ENCODE measurements around the gene MAST4. TPM values are rescaled to one million over a fixed set of nuclear protein-coding genes. Genes with fewer than 3 reads are reported as not detected.

Gene MAST4
- total and polyA plus RNA-seq, 2 of the 13 experiments (the other 11 are each of a cell fraction or from before 2014, with no cell fraction given), result 3.4 to 3.7 TPM

GRCh38 chr5:66739951-66740350, 143.8 kb downstream of the MAST4 start:
- H3K4me3 ChIP-seq (replicated peaks in 1 of 3; ENCODE audit: insufficient read depth in 1 of 3, low read depth in 2 of 3, low read length in 3 of 3), result no peak overlapping the region
- no peak overlapping the region for H3K4me2 ChIP-seq (ENCODE audit: low read depth, low read length)
- H3K9ac ChIP-seq (ENCODE audit: insufficient read depth, low read depth, low read length), result no peak overlapping the region
- H2AFZ ChIP-seq (ENCODE audit: low read length), result no peak overlapping the region
- H3K36me3 ChIP-seq (replicated peaks in 1 of 2; ENCODE audit: control insufficient read depth in 1 of 2, insufficient read depth in 2 of 2, low read length in 2 of 2), result no peaks in the 10 kb centered on the region
- FAIRE-seq, result no peak
- H3K79me2 ChIP-seq (ENCODE audit: insufficient read depth, low read length), result no peaks in the 10 kb centered on the region
- peaks cover 0 to 8% of the 10 kb centered on the region in 2 experiments; a peak in 4 of 5 replicates for H3K27me3 ChIP-seq (ENCODE audit: control insufficient read depth in 1 of 2, insufficient read depth in 2 of 2, low read length in 2 of 2)
- BruUV-seq (replicated peaks), result no TSS peak
- WGBS (ENCODE audit: low lambda C conversion rate), result 4% methylated on average over 3 of the region's 3 CpGs
- no peak for ATAC-seq
- no peak for DNase-seq (ENCODE audit: low spot score)
- in situ Hi-C loops (cut with HindIII; ENCODE audit: extremely low pct_ligation_motif_present, low pct_unique_long_range_greater_than_20kb) (no loop called here), intact Hi-C loops (cut with micrococcal nuclease; ENCODE audit: unreplicated experiment) (no loop called here)
- H3K9me3 ChIP-seq (ENCODE audit: low read length), result no peaks in the 10 kb centered on the region
- ChIA-PET CTCF (ENCODE audit: low intra/inter-chr PET ratio, low total read pairs) (no interaction called here), POLR2A (no interaction called here)
- TF ChIP-seq, protein P1, sequence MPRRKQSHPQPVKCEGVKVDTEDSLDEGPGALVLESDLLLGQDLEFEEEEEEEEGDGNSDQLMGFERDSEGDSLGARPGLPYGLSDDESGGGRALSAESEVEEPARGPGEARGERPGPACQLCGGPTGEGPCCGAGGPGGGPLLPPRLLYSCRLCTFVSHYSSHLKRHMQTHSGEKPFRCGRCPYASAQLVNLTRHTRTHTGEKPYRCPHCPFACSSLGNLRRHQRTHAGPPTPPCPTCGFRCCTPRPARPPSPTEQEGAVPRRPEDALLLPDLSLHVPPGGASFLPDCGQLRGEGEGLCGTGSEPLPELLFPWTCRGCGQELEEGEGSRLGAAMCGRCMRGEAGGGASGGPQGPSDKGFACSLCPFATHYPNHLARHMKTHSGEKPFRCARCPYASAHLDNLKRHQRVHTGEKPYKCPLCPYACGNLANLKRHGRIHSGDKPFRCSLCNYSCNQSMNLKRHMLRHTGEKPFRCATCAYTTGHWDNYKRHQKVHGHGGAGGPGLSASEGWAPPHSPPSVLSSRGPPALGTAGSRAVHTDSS (CRISPR knock-in tag; conservative IDR thresholded peaks at IDR 0.05), result no peak
- TF ChIP-seq ZXDC (CRISPR knock-in tag; IDR thresholded peaks at IDR 0.05) (no peak), ZBTB8A (CRISPR knock-in tag; IDR thresholded peaks at IDR 0.05; ENCODE audit: borderline replicate concordance, low read depth) (no peak), ZBTB20 (CRISPR knock-in tag; IDR thresholded peaks at IDR 0.05; ENCODE audit: borderline replicate concordance, low read depth) (no peak), MBNL3 (CRISPR knock-in tag; conservative IDR thresholded peaks at IDR 0.05) (no peak), GLI4 (CRISPR knock-in tag; IDR thresholded peaks at IDR 0.05; ENCODE audit: borderline replicate concordance) (no peak), HOMEZ (CRISPR knock-in tag; IDR thresholded peaks at IDR 0.05; ENCODE audit: low read depth) (no peak)
- TF ChIP-seq, protein P2, sequence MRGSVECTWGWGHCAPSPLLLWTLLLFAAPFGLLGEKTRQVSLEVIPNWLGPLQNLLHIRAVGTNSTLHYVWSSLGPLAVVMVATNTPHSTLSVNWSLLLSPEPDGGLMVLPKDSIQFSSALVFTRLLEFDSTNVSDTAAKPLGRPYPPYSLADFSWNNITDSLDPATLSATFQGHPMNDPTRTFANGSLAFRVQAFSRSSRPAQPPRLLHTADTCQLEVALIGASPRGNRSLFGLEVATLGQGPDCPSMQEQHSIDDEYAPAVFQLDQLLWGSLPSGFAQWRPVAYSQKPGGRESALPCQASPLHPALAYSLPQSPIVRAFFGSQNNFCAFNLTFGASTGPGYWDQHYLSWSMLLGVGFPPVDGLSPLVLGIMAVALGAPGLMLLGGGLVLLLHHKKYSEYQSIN (CRISPR knock-in tag; IDR thresholded peaks at IDR 0.05; ENCODE audit: borderline replicate concordance), result no peak
- TF ChIP-seq, protein P3, sequence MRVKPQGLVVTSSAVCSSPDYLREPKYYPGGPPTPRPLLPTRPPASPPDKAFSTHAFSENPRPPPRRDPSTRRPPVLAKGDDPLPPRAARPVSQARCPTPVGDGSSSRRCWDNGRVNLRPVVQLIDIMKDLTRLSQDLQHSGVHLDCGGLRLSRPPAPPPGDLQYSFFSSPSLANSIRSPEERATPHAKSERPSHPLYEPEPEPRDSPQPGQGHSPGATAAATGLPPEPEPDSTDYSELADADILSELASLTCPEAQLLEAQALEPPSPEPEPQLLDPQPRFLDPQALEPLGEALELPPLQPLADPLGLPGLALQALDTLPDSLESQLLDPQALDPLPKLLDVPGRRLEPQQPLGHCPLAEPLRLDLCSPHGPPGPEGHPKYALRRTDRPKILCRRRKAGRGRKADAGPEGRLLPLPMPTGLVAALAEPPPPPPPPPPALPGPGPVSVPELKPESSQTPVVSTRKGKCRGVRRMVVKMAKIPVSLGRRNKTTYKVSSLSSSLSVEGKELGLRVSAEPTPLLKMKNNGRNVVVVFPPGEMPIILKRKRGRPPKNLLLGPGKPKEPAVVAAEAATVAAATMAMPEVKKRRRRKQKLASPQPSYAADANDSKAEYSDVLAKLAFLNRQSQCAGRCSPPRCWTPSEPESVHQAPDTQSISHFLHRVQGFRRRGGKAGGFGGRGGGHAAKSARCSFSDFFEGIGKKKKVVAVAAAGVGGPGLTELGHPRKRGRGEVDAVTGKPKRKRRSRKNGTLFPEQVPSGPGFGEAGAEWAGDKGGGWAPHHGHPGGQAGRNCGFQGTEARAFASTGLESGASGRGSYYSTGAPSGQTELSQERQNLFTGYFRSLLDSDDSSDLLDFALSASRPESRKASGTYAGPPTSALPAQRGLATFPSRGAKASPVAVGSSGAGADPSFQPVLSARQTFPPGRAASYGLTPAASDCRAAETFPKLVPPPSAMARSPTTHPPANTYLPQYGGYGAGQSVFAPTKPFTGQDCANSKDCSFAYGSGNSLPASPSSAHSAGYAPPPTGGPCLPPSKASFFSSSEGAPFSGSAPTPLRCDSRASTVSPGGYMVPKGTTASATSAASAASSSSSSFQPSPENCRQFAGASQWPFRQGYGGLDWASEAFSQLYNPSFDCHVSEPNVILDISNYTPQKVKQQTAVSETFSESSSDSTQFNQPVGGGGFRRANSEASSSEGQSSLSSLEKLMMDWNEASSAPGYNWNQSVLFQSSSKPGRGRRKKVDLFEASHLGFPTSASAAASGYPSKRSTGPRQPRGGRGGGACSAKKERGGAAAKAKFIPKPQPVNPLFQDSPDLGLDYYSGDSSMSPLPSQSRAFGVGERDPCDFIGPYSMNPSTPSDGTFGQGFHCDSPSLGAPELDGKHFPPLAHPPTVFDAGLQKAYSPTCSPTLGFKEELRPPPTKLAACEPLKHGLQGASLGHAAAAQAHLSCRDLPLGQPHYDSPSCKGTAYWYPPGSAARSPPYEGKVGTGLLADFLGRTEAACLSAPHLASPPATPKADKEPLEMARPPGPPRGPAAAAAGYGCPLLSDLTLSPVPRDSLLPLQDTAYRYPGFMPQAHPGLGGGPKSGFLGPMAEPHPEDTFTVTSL (CRISPR knock-in tag; IDR thresholded peaks at IDR 0.05; ENCODE audit: borderline replicate concordance), result no peak
- H4K20me1 ChIP-seq (ENCODE audit: insufficient read depth, low read length), result no peaks in the 10 kb centered on the region
- peaks cover 14% of the 10 kb centered on the region for H3K4me1 ChIP-seq (ENCODE audit: insufficient read depth, low read length)
- H3K27ac ChIP-seq (ENCODE audit: extremely low read length, insufficient read depth, low read length), result no peak overlapping the region

All from HepG2 (cell line).